GM12875 (cell line): ENCODE results near the gene NFIX.

Experiments
- H3K4me3 ChIP-seq: one replicate; pipeline ENCODE4 v1.5.1; 2011; ENCODE audit warnings: low read depth, low read length, control low read depth
- CTCF ChIP-seq: IDR thresholded peaks from 2 replicates; pipeline ENCODE4 v1.5.1; 2011; ENCODE audit warnings: low read depth, mild to moderate bottlenecking, control low read depth, inconsistent platforms, low read length, moderate library complexity, borderline replicate concordance; ENCODE audit not compliant: insufficient read depth

NFIX gene

GRCh38 chr19:13094106-13094504, 98.8 kb downstream of the NFIX start:
- TF ChIP-seq CTCF: no peak
- no peak overlapping the region for H3K4me3 ChIP-seq

GRCh38 chr19:13094771-13095392, 99.6 kb downstream of the NFIX start:
- no peak for TF ChIP-seq CTCF
- peak overlapping the region; percentile 14 for H3K4me3 ChIP-seq

- peak overlapping the region; percentile 14 for H3K4me3 ChIP-seq
- no peak for TF ChIP-seq CTCF
Measured at GRCh38 chr19:13095393-13095784, 100.1 kb downstream of the NFIX start.

- peak overlapping the region; percentile 7 for H3K4me3 ChIP-seq
- TF ChIP-seq CTCF: peak; percentile 26; the same call in 1 of the 2 replicates
Measured at GRCh38 chr19:13095934-13096927, 101.0 kb downstream of the NFIX start.

GRCh38 chr19:13097033-13097462, 101.8 kb downstream of the NFIX start:
- TF ChIP-seq CTCF: no peak
- H3K4me3 ChIP-seq: no peak overlapping the region

- TF ChIP-seq CTCF: no peak
- peak overlapping the region; percentile 16 for H3K4me3 ChIP-seq
Measured at GRCh38 chr19:13097463-13098258, 102.4 kb downstream of the NFIX start.
